NOMO-1 treated with DMSO at 0.1 percent for 48 hours (cell line): Measurements from ENCODE around the gene MACROD2.

Experiments used
- DNase-seq: peaks from one replicate; lab custom pipeline; 2025; ENCODE audit not compliant: unreplicated experiment; lab: John Stamatoyannopoulos, UW

The MACROD2 gene

GRCh38 chr20:15061955-15062354, 1066.6 kb downstream of the MACROD2 start:
- no peak for DNase-seq

DNA sequence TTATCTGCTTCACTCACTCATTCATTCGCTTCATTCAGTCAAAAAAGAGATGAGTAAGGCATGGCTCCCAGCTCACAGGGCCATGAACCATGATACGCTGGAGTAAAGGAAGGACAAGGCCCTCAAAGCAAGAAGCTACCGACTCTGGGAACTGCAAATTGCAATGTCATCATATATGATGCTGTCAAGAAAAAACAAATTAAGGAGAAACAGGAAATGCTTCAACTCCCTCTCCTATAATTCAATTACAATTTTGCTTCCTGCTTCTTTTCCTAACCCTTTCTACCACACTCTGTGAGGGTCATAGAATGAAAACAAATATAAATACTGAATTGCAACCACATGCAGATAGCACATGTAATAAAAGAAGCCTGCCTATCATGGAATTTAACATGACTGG, 1067.8 kb downstream of the MACROD2 start:
- no peak for DNase-seq

DNA sequence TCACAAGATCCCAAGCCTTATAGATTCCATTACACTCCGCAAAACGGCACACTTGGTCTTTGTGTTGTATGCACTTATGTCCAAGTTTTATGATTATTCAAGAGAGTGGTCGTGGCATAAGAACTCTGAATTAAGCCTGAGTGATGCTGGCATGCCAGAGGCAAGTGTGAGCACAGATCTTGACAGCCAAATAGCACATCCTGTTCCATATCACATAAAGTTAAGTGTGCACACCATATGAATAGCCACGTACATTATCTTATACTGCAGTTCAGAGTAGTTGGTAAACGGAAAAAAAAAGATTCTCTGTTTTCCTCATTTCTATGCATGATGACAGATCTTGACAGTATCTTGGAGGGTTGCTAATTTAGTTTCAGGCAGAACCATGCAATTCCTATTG, 1069.4 kb downstream of the MACROD2 start:
- no peak for DNase-seq

DNA sequence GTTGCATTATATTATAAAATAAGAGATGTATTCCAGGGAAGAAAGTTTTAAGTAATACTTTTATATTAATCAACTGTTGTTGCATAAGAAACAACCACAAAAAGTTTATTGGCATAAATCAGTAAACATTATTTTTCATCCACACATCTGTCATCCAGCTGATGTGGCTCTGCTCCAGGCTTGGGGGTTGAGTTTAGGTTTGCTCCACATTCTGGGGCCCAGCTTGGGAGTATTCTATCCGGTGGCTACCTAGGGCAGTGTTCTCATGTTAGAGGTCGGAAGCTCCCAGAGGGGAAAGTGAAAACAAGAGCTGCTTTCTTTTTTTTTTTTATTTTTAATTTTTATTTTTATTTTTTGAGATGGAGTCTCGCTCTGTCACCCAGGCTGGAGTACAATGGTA, 1070.5 kb downstream of the MACROD2 start:
- no peak for DNase-seq

GRCh38 chr20:15068486-15068885, 1073.2 kb downstream of the MACROD2 start:
- DNase-seq = no peak

DNA sequence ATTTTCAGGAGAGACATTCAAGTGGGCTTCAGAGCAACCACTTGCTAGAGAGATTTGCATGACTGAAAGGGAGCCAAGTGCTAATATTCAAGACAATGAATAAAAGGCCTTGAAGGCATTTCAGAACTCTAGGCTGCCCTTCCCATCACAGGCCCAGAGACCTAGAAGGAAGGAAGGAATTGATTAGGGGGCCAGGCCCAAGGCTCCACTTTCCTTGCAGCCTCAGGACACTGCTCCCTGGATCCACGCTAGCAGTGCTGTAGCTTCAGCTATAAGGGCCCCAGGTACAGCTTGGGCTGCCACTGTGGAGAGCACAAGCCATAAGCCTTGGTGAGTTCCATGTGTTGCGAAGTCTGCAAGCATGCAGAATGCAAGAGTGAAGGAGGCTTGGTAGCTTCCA, 1074.0 kb downstream of the MACROD2 start:
- no peak for DNase-seq

- no peak for DNase-seq
These were observed 1075.9 kb downstream of the MACROD2 start for GRCh38 chr20:15071085-15071808.

GRCh38 chr20:15072316-15072715, 1077.0 kb downstream of the MACROD2 start:
- no peak for DNase-seq

DNA sequence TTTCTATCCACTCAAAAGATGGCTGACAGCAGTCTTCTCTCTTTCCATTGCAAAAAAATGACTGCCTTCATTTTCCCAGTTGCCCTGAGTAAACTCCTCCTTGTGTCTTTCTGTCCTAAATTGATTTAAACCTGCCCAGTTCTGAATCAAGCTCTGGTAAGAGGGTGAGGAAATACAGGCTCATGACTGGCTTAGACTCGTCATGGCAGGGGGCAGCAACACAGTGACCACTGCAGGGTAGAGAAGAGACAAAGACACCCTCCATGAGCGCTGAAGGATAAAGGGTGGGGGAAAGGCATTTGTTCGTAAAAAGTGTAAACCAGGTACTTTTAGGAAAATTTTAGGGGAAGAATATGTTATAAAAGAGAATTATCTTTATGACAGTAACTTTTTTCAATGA, 1080.3 kb downstream of the MACROD2 start:
- no peak for DNase-seq

DNA sequence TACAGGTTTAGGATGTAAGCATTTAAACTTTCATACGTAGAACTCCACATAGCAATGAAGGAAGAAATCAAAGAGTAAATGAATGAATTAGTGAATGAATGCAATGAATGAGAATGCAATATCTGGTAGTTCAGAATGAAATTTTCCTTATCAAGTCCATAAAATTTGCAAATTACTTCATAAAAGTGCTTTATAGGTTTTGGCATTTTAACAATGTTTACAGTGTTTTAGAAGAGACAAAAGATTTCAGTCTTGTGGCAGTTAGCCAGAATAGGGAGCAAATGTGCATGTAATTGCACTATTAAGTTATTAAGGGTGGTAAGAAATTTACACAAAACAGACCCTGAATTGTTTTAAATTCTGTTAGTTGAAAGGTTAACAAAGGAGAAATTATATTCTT, 1081.5 kb downstream of the MACROD2 start:
- no peak for DNase-seq

DNA sequence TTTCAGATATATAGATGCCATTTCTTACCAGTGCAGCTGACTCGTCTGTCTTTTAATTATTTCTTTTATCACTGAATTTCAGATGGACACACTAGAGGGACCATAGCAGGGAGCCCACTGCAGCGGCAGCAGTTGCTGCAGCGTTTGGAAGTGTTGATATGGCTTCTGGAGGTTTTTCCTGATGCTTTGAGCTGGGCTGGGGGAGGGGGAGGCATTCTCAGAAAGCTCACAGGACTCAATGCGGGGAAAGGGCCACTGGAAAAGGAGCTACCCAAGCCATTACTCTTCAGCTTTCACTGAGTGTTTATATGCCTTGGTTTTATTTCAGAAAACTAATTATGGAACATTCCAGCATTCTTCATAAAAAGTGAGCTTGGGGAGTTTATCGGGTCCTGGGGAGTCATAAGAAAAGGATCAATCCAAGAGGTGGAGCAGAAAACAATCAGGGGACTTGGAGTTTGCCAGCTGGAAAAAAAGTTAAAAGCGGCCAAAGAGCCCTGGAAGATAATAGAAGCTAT, 1082.5 kb downstream of the MACROD2 start:
- no peak for DNase-seq

- DNase-seq = no peak
These were observed 1084.5 kb downstream of the MACROD2 start for GRCh38 chr20:15079594-15080340.

DNA sequence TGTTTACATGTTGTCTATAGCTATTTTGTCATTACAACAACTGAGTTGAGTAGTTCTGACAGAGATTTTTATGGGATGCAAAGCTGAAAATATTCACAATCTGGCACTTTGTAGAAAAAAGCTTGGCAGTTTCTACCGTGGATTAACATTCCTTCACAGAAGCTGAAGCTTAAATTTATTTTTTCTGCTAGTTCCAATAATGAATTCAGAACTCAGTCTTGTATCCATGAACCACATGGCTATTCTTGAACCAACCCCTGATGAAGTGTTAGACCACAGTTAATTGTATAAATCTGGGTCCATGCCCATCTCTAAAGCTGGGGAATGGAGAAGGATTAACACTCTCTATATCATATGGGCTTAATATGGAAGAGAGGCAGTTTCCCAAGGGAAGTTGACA, 1085.9 kb downstream of the MACROD2 start:
- DNase-seq = no peak

- DNase-seq = no peak
These were observed 1096.2 kb downstream of the MACROD2 start for GRCh38 chr20:15091421-15092037.

DNA sequence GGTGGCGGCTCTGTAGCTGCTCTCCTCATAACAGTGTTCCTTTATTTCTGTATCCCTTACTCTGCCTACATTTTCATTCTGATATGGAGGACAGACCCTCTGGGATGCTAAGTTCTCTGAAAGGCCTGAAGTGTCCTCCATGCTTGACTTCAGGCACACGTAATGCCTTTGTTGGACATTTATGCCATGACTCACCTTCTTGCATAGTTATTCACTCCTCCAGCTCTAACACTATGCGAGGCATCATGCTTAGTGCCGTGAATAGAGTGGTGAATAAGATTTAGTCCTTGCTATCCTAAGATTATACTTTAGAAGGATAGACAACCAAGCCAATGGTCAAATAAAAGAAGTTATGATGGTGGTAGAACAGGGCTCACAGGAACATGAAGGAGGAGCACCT, 1103.0 kb downstream of the MACROD2 start:
- no peak for DNase-seq

DNA sequence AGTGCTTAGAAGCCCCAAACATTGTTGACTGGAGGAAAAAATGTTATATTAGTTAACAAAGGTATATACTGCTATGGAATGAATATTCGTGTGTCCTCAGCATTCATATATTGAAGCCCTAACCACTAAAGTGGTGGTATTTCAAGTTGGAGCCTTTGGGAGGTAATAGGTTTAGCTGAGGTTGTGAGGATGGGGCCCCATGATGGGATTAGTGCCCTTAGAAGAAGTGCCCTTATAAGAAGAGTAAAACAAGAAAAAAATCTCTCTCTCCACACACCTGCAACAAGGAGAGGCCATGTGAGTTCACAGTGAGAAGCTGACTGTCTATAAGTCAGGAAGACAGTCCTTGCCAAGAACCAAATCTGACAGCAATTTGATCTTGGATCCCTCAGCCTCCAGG, 1103.8 kb downstream of the MACROD2 start:
- DNase-seq = no peak

DNA sequence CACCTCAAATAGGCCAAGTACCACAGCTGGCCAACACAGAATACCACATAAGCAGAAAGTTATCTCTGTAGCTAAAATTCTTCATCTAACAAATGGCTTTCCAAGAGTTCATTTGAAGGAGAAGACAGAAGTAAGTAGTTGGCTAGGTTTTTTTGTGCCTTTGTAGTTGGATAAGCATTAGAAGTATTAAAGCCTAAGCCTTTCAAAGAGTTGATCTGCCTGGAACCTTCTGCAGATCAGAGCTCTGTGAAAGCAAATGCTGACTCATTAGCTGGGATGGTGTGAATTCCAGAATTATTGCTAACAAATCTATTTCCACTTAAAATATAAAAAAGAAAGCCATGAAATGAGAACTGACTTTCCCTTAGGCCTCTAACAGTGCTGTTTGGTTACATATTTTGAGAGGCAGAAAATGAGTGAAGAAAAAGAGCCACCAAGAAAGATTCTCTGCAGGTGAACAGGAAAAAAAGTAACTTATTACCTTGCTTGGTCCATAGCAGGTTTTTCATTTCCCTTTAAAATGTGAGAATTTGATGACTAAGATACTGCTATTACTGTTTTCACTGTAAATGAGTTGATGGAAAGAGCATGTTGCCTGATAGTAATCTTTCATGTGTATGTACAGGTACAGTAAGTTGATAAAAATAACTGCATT, 1105.3 kb downstream of the MACROD2 start:
- DNase-seq = no peak

DNA sequence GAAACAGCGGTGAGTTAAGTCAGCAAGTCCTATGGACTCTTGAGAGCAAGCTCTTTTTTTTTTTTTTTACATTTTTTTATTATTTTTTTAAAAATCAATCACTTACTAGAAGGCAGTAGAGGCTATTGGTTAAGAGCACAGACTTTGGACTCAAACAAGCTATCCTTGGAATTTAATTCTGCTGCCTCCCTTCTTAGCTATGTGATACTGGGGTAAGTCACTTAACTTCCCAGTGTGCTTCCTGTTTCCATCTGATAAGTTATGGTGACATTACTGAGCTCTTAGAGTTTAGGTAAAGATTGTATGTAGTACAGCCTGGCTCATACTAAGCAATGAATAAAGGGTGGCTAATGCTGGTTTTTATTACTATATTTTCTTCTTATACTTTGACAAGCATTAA, 1112.6 kb downstream of the MACROD2 start:
- DNase-seq = no peak

DNA sequence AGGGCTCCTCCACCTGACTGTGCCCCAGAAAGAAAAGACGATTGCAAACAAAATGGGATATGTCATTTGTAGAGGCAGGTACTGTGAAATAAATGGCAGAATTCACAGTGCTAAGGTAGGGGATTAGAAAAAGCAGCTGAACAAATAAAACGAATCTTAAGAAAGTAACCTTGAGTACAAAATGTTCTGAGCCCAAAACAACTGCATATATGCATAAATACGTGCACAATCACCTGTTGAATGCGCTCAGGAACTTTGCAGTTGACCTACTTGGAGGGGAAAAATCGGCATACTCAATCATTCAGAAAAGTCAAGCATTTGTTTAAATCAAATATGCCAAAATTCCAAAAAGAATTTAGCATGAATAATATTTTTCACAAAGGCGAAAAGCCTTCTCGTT, 1114.2 kb downstream of the MACROD2 start:
- no peak for DNase-seq

- no peak for DNase-seq
These were observed 1116.3 kb downstream of the MACROD2 start for GRCh38 chr20:15111654-15112053.

- no peak for DNase-seq
These were observed 1117.9 kb downstream of the MACROD2 start for GRCh38 chr20:15113144-15113773.
